ENCODE results near the gene CNOT10.
A peak's percentile ranks its signal among the peaks of the same experiment; 100 is the strongest.

CNOT10 gene

GRCh38 chr3:32814361-32814760, 129.4 kb downstream of the CNOT10 start:
- Mint-ChIP-seq H3K4me3 (no peak overlapping the region), H3K27ac (no peak overlapping the region), H3K36me3 (ENCODE audit: low read depth) (no peaks in the 10 kb centered on the region), H3K4me1 (ENCODE audit: low read depth) (peaks cover 8% of the 10 kb centered on the region), H3K27me3 (ENCODE audit: low read depth) (peaks cover 52% of the 10 kb centered on the region), H3K9me3 (no peaks in the 10 kb centered on the region)

DNA sequence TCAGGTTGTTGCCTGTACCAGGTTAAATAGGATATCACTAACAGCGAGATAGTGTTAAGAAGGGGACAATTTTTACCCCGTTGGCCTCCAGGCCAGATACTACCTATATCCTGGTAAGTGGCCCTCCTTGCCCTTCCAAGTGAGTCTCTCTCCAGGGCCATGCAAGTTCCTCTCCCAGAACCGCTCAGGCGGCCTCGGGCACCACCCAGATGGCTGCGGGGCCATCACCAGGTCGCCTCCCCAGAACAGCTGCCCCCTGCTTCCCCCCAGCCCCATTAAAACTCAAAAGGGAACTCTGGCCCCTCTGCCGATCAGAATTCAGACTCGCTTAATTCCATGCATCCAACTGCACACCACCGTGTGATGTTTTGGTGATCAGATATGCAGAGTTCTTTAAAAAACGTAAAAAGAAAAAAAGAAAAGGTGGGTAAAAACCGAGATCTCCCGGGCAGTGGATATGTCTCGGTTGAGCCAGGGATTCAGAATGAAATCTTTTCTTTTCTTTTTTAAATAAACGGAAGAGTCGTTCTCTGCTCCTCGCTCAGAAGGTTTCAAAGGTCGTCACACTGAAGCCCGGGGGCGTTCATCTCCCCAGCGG, 131.0 kb downstream of the CNOT10 start:
- no peaks in the 10 kb centered on the region for H3K9me3 Mint-ChIP-seq
- no peak overlapping the region for H3K4me3 Mint-ChIP-seq
- no peaks in the 10 kb centered on the region for H3K36me3 Mint-ChIP-seq (ENCODE audit: low read depth)
- peaks cover 8% of the 10 kb centered on the region for H3K4me1 Mint-ChIP-seq (ENCODE audit: low read depth)
- H3K27me3 Mint-ChIP-seq (ENCODE audit: low read depth) = peaks cover 68% of the 10 kb centered on the region
- no peak overlapping the region for H3K27ac Mint-ChIP-seq

- Mint-ChIP-seq H3K9me3 (no peaks in the 10 kb centered on the region), H3K27me3 (ENCODE audit: low read depth) (peaks cover 73% of the 10 kb centered on the region), H3K4me1 (ENCODE audit: low read depth) (peaks cover 8% of the 10 kb centered on the region), H3K36me3 (ENCODE audit: low read depth) (no peaks in the 10 kb centered on the region), H3K27ac (no peak overlapping the region), H3K4me3 (peak overlapping the region; percentile 65)
Measured at GRCh38 chr3:32816439-32817256, 131.7 kb downstream of the CNOT10 start.

- Mint-ChIP-seq H3K4me1 (ENCODE audit: low read depth) (peaks cover 8% of the 10 kb centered on the region), H3K9me3 (no peaks in the 10 kb centered on the region), H3K27ac (no peak overlapping the region), H3K36me3 (ENCODE audit: low read depth) (no peaks in the 10 kb centered on the region), H3K4me3 (peak overlapping the region; percentile 73), H3K27me3 (ENCODE audit: low read depth) (peaks cover 73% of the 10 kb centered on the region)
Measured at GRCh38 chr3:32817257-32817557, 132.2 kb downstream of the CNOT10 start.

- no peak within 1 kb of the TSS for H3K27ac Mint-ChIP-seq
Measured at GRCh38 chr3:32817558-32818228, 132.7 kb downstream of the CNOT10 start, which contains the start of gene TRIM71. Gene TRIM71, plus strand, starts transcription at chr3:32817997. Its CDS starts 84 bp downstream, at chr3:32818081.

GRCh38 chr3:32818229-32818969, 133.4 kb downstream of the CNOT10 start:
- Mint-ChIP-seq H3K4me1 (ENCODE audit: low read depth) (peaks cover 8% of the 10 kb centered on the region), H3K27ac (no peak overlapping the region), H3K36me3 (ENCODE audit: low read depth) (no peaks in the 10 kb centered on the region), H3K9me3 (no peaks in the 10 kb centered on the region), H3K4me3 (peak overlapping the region; percentile 46), H3K27me3 (ENCODE audit: low read depth) (peaks cover 80% of the 10 kb centered on the region)

More at GRCh38 chr3:32817558-32818228, 132.7 kb downstream of the CNOT10 start, which contains the start of gene TRIM71:
- Mint-ChIP-seq H3K27me3 (ENCODE audit: low read depth) (peaks cover 77% of the 10 kb centered on the region), H3K4me1 (ENCODE audit: low read depth) (peaks cover 8% of the 10 kb centered on the region), H3K36me3 (ENCODE audit: low read depth) (no peaks in the 10 kb centered on the region), H3K4me3 (peak within 1 kb of the TSS; percentile 73), H3K9me3 (no peaks in the 10 kb centered on the region)

- Mint-ChIP-seq H3K27me3 (ENCODE audit: low read depth) (peaks cover 80% of the 10 kb centered on the region), H3K27ac (peak overlapping the region; percentile 45), H3K9me3 (no peaks in the 10 kb centered on the region), H3K36me3 (ENCODE audit: low read depth) (no peaks in the 10 kb centered on the region), H3K4me3 (peak overlapping the region; percentile 46), H3K4me1 (ENCODE audit: low read depth) (peaks cover 8% of the 10 kb centered on the region)
Measured at GRCh38 chr3:32818970-32819511, 134.1 kb downstream of the CNOT10 start.

- Mint-ChIP-seq H3K4me3 (peak overlapping the region; percentile 46), H3K27ac (no peak overlapping the region), H3K27me3 (ENCODE audit: low read depth) (peaks cover 73% of the 10 kb centered on the region), H3K36me3 (ENCODE audit: low read depth) (no peaks in the 10 kb centered on the region), H3K9me3 (no peaks in the 10 kb centered on the region), H3K4me1 (ENCODE audit: low read depth) (peaks cover 4% of the 10 kb centered on the region)
Measured at GRCh38 chr3:32819551-32820348, 134.8 kb downstream of the CNOT10 start.

DNA sequence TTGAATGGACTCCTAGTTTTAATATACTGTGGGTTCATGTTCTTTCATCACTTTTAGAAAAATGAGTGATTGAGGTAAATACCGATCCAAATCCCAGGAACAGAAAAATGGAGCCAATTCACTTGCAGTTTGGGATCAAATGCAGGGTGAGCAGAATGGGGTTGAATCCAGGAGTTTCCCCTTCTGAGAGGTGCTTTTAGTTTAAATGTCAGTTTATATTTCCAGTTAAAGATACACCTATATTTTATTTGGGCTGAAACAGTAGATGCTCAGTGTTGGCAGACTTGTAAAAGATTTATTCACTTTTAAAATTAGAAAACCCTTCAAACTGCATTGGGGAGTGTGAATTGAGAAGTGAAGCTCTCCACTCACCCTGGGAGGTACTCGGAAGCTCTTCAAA, 135.4 kb downstream of the CNOT10 start:
- no peaks in the 10 kb centered on the region for H3K36me3 Mint-ChIP-seq (ENCODE audit: low read depth)
- H3K27me3 Mint-ChIP-seq (ENCODE audit: low read depth) = peaks cover 67% of the 10 kb centered on the region
- peaks cover 4% of the 10 kb centered on the region for H3K4me1 Mint-ChIP-seq (ENCODE audit: low read depth)
- no peaks in the 10 kb centered on the region for H3K9me3 Mint-ChIP-seq
- H3K4me3 Mint-ChIP-seq = no peak overlapping the region
- H3K27ac Mint-ChIP-seq = no peak overlapping the region

GRCh38 chr3:32820971-32821685, 136.1 kb downstream of the CNOT10 start:
- peaks cover 64% of the 10 kb centered on the region for H3K27me3 Mint-ChIP-seq (ENCODE audit: low read depth)
- H3K9me3 Mint-ChIP-seq = no peaks in the 10 kb centered on the region
- H3K27ac Mint-ChIP-seq = no peak overlapping the region
- no peaks in the 10 kb centered on the region for H3K36me3 Mint-ChIP-seq (ENCODE audit: low read depth)
- H3K4me1 Mint-ChIP-seq (ENCODE audit: low read depth) = peaks cover 4% of the 10 kb centered on the region
- H3K4me3 Mint-ChIP-seq = no peak overlapping the region

- Mint-ChIP-seq H3K4me3 (no peak overlapping the region), H3K4me1 (ENCODE audit: low read depth) (peaks cover 4% of the 10 kb centered on the region), H3K9me3 (no peaks in the 10 kb centered on the region), H3K27ac (no peak overlapping the region), H3K36me3 (ENCODE audit: low read depth) (no peaks in the 10 kb centered on the region), H3K27me3 (ENCODE audit: low read depth) (peaks cover 58% of the 10 kb centered on the region)
Measured at GRCh38 chr3:32821686-32822296, 136.8 kb downstream of the CNOT10 start.

DNA sequence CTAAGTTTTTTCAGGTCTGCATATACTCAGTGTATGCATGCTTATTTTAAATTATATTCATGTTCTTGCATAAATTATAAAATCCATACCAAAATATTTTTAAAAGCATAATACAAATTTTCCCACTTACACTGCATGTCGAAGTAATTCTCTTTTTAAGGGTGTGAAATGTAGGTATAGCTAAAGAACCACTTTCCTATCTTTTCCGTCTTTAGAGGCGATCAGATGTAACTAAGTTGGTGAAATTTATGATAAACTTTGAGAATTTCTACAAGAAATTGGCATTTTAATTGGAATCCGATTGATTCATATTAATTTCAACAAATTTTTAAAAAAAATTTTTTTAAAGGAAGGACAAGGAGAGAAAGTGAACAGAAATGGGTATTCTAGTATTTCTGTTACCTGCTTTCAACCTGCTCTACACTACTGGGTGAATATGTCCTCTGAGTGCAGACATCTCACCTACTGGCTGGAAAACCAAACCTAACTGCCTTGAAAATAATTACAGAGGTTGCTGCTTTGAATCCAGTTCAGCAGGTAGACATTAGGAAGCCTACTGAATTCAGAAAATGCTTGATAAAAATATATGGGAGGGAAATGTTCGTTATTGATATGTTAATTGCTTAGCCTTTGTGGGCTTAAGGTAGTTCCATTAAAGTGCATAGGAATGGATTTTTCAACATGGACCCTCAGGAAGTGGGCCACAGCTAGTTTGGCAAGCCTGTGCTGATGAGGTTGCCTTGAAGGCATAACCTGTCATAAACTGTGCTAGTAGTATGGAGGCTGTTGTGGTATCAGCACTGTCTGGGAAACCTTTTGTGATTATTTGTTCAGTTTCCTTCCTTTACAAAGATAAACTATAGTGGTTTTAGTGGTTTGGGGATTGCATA, 137.9 kb downstream of the CNOT10 start:
- no peak overlapping the region for H3K27ac Mint-ChIP-seq
- peaks cover 60% of the 10 kb centered on the region for H3K27me3 Mint-ChIP-seq (ENCODE audit: low read depth)
- no peaks in the 10 kb centered on the region for H3K36me3 Mint-ChIP-seq (ENCODE audit: low read depth)
- no peak overlapping the region for H3K4me3 Mint-ChIP-seq
- no peaks in the 10 kb centered on the region for H3K9me3 Mint-ChIP-seq
- H3K4me1 Mint-ChIP-seq (ENCODE audit: low read depth) = peaks cover 1% of the 10 kb centered on the region
